ENCODE measurements around the gene SLC35D1. TPM values are rescaled to one million over a fixed set of nuclear protein-coding genes. Genes with fewer than 3 reads are reported as not detected.

Gene SLC35D1
- total and polyA plus RNA-seq, 2 of the 13 experiments (the other 11 are each of a cell fraction or from before 2014, with no cell fraction given): 12.4 to 41.5 TPM

- H3K9ac ChIP-seq (ENCODE audit: insufficient read depth, low read depth, low read length): no peak overlapping the region
- no peaks in the 10 kb centered on the region for H4K20me1 ChIP-seq (ENCODE audit: insufficient read depth, low read length)
- H3K4me3 ChIP-seq (replicated peaks in 1 of 3; ENCODE audit: insufficient read depth in 1 of 3, low read depth in 2 of 3, low read length in 3 of 3): no peak overlapping the region
- H2AFZ ChIP-seq (ENCODE audit: low read length): no peak overlapping the region
- H3K27ac ChIP-seq (ENCODE audit: extremely low read length, insufficient read depth, low read length): no peak overlapping the region
- DNase-seq (ENCODE audit: low spot score): no peak
- no peaks in the 10 kb centered on the region for H3K9me3 ChIP-seq (ENCODE audit: low read length)
- 15% methylated on average over 1 of the region's 1 CpG for WGBS (ENCODE audit: low lambda C conversion rate)
- in situ Hi-C loops (cut with HindIII; ENCODE audit: extremely low pct_ligation_motif_present, low pct_unique_long_range_greater_than_20kb): no loop called here
- ChIA-PET CTCF (ENCODE audit: low intra/inter-chr PET ratio, low total read pairs) (no interaction called here), POLR2A (no interaction called here)
- H3K4me1 ChIP-seq (ENCODE audit: insufficient read depth, low read length): no peaks in the 10 kb centered on the region
- no peaks in the 10 kb centered on the region for H3K36me3 ChIP-seq (replicated peaks in 1 of 2; ENCODE audit: control insufficient read depth in 1 of 2, insufficient read depth in 2 of 2, low read length in 2 of 2)
- no peak for FAIRE-seq
- no peak for TF ChIP-seq PAWR (CRISPR knock-in tag; IDR thresholded peaks at IDR 0.05; ENCODE audit: borderline replicate concordance)
- TF ChIP-seq XRCC5 (optimal IDR thresholded peaks at IDR 0.05; ENCODE audit: low read length): no peak
- TF ChIP-seq KDM2A (CRISPR knock-in tag; IDR thresholded peaks at IDR 0.05; ENCODE audit: borderline replicate concordance, low read depth): no peak
- no peak for TF ChIP-seq EEA1 (CRISPR knock-in tag; IDR thresholded peaks at IDR 0.05; ENCODE audit: borderline replicate concordance)
- TF ChIP-seq FOXJ3 (CRISPR knock-in tag; IDR thresholded peaks at IDR 0.05; ENCODE audit: borderline replicate concordance): no peak
- TF ChIP-seq, protein P1, sequence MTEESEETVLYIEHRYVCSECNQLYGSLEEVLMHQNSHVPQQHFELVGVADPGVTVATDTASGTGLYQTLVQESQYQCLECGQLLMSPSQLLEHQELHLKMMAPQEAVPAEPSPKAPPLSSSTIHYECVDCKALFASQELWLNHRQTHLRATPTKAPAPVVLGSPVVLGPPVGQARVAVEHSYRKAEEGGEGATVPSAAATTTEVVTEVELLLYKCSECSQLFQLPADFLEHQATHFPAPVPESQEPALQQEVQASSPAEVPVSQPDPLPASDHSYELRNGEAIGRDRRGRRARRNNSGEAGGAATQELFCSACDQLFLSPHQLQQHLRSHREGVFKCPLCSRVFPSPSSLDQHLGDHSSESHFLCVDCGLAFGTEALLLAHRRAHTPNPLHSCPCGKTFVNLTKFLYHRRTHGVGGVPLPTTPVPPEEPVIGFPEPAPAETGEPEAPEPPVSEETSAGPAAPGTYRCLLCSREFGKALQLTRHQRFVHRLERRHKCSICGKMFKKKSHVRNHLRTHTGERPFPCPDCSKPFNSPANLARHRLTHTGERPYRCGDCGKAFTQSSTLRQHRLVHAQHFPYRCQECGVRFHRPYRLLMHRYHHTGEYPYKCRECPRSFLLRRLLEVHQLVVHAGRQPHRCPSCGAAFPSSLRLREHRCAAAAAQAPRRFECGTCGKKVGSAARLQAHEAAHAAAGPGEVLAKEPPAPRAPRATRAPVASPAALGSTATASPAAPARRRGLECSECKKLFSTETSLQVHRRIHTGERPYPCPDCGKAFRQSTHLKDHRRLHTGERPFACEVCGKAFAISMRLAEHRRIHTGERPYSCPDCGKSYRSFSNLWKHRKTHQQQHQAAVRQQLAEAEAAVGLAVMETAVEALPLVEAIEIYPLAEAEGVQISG (CRISPR knock-in tag; IDR thresholded peaks at IDR 0.05): no peak
- TF ChIP-seq, protein P2, sequence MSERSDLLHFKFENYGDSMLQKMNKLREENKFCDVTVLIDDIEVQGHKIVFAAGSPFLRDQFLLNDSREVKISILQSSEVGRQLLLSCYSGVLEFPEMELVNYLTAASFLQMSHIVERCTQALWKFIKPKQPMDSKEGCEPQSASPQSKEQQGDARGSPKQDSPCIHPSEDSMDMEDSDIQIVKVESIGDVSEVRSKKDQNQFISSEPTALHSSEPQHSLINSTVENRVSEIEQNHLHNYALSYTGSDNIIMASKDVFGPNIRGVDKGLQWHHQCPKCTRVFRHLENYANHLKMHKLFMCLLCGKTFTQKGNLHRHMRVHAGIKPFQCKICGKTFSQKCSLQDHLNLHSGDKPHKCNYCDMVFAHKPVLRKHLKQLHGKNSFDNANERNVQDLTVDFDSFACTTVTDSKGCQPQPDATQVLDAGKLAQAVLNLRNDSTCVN (CRISPR knock-in tag; IDR thresholded peaks at IDR 0.05; ENCODE audit: borderline replicate concordance): no peak
- TF ChIP-seq ZBTB8A (CRISPR knock-in tag; IDR thresholded peaks at IDR 0.05; ENCODE audit: borderline replicate concordance, low read depth): no peak
- TF ChIP-seq, protein P3, sequence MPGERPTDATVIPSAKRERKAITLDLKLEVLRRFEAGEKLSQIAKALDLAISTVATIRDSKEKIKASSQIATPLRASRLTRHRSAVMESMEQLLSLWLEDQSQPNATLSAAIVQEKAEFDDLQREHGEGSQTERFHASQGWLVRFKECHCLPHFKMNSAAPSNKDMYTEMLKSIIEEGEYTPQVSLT (CRISPR knock-in tag; IDR thresholded peaks at IDR 0.05; ENCODE audit: borderline replicate concordance, low read depth): no peak
- TF ChIP-seq ZNF83 (CRISPR knock-in tag; IDR thresholded peaks at IDR 0.05; ENCODE audit: borderline replicate concordance): no peak
- TF ChIP-seq MYNN (CRISPR knock-in tag; IDR thresholded peaks at IDR 0.05; ENCODE audit: low read depth): no peak
- no peak for TF ChIP-seq TAF15 (IDR thresholded peaks at IDR 0.05; ENCODE audit: low read depth, low read length, poor library complexity, severe bottlenecking)
- no peak for TF ChIP-seq ZNF883 (CRISPR knock-in tag; IDR thresholded peaks at IDR 0.05; ENCODE audit: not compliant biosample characterization)
- TF ChIP-seq ZNF75D (CRISPR knock-in tag; IDR thresholded peaks at IDR 0.05; ENCODE audit: borderline replicate concordance): no peak
- H3K79me2 ChIP-seq (ENCODE audit: insufficient read depth, low read length): no peaks in the 10 kb centered on the region
- ATAC-seq: no peak
- H3K4me2 ChIP-seq (ENCODE audit: low read depth, low read length): no peak overlapping the region
- H3K27me3 ChIP-seq (ENCODE audit: control insufficient read depth in 1 of 2, insufficient read depth in 2 of 2, low read length in 2 of 2): 0 out of 5 replicates have a peak, but pooled peaks cover 0 to 1% of the 10 kb centered on the region in 2 experiments
- BruUV-seq (replicated peaks): no TSS peak
- intact Hi-C loops (cut with micrococcal nuclease; ENCODE audit: unreplicated experiment): no loop called here
Observed at GRCh38 chr1:67077593-67077992, 23.6 kb upstream of the SLC35D1 start.
